HepG2 (cell line): ENCODE results near the gene ABHD10. TPM values are rescaled to one million over a fixed set of nuclear protein-coding genes. Genes with fewer than 3 reads are reported as not detected.

ENCODE experiments used
- ATAC-seq: fragments of 200-7000 bp; cut with Tn5 transposase; 3 replicates; pipeline ENCODE4 v1.9.1; 2020; ENCODE audit warnings: mild to moderate bottlenecking, moderate library complexity
- BruUV-seq: library from RNA; stranded (reverse); fragments of 400-500 nt; replicated peaks from 2 replicates; lab custom pipeline; 2021; lab: Mats Ljungman, UMichigan
- CTCF ChIA-PET: fragments of 300-600 bp; formaldehyde crosslinking; extraction: SDS; loops from one replicate; lab custom pipeline; 2021; ENCODE audit warnings: low total read pairs, inconsistent platforms, low intra/inter-chr PET ratio; lab: Yijun Ruan, JAX
- POLR2A ChIA-PET: fragments of 350-600 bp; sonication (Branson Sonifier 250); formaldehyde crosslinking; loops from one replicate; lab custom pipeline; 2020; ENCODE audit warnings: antibody characterized with exemption, inconsistent platforms; lab: Yijun Ruan, JAX
- DNase-seq: peaks from one replicate; pipeline ENCODE4 v3.0.0-alpha.2; 2015; ENCODE audit warnings: low spot score
- FAIRE-seq: peaks from 3 replicates; lab custom pipeline; 2011; peaks lifted over from hg19 to GRCh38; lab: Jason Lieb, UNC
- H2AFZ ChIP-seq: one replicate; pipeline ENCODE4 v1.6.1; 2011; ENCODE audit warnings: low read length, inconsistent platforms
- H3K27ac ChIP-seq: fragments of 300-600 bp; 3 replicates; pipeline ENCODE4 v1.8.0; 2011; ENCODE audit warnings: mixed run types, mild to moderate bottlenecking, mixed read lengths, low read length, inconsistent platforms; ENCODE audit not compliant: insufficient read depth; ENCODE audit errors: extremely low read length
- H3K27me3 ChIP-seq, 2 experiments: fragments of 200-600 bp in 1 of 2; 2 replicates in 1 of 2; 3 replicates in 1 of 2; pipeline versions ENCODE4 v1.6.0 to v1.8.0; 2011; ENCODE audit warnings: low read length in 2 of 2, mild to moderate bottlenecking in 2 of 2, moderate library complexity in 2 of 2, inconsistent platforms in 1 of 2; ENCODE audit not compliant: insufficient read depth in 2 of 2, control insufficient read depth in 1 of 2
- H3K36me3 ChIP-seq, 2 experiments: fragments of 200-600 bp in 1 of 2; replicated peaks in 1 of 2; 2 replicates in 1 of 2; 3 replicates in 1 of 2; pipeline versions ENCODE4 v1.5.1 to v1.8.0; 2011; ENCODE audit warnings: low read length in 2 of 2, inconsistent platforms in 1 of 2; ENCODE audit not compliant: insufficient read depth in 2 of 2, control insufficient read depth in 1 of 2
- H3K4me1 ChIP-seq: 2 replicates; pipeline ENCODE4 v1.5.1; 2012; ENCODE audit warnings: low read length, inconsistent platforms; ENCODE audit not compliant: insufficient read depth
- H3K4me2 ChIP-seq: 2 replicates; pipeline ENCODE4 v1.6.0; 2011; ENCODE audit warnings: low read depth, low read length, inconsistent platforms
- H3K4me3 ChIP-seq, 3 experiments: fragments of 200-600 bp in 1 of 3; sonication (generic), shearing (Covaris generic) in 1 of 3; replicated peaks in 1 of 3; 2 replicates each; pipeline ENCODE4 v1.5.1; 2011 to 2016; ENCODE audit warnings: low read length in 3 of 3, inconsistent platforms in 2 of 3, low read depth in 2 of 3, mild to moderate bottlenecking in 2 of 3, control low read depth in 1 of 3, mixed read lengths in 1 of 3; ENCODE audit not compliant: insufficient read depth in 1 of 3
- H3K79me2 ChIP-seq: one replicate; pipeline ENCODE4 v1.6.1; 2011; ENCODE audit warnings: low read length, inconsistent platforms; ENCODE audit not compliant: insufficient read depth
- H3K9ac ChIP-seq: 2 replicates; pipeline ENCODE4 v1.6.0; 2011; ENCODE audit warnings: mild to moderate bottlenecking, low read depth, low read length, inconsistent platforms; ENCODE audit not compliant: insufficient read depth
- H3K9me3 ChIP-seq: 2 replicates; pipeline ENCODE4 v1.5.1; 2012; ENCODE audit warnings: mild to moderate bottlenecking, low read length
- H4K20me1 ChIP-seq: 2 replicates; pipeline ENCODE4 v1.6.0; 2011; ENCODE audit warnings: inconsistent platforms, mild to moderate bottlenecking, low read length, moderate library complexity; ENCODE audit not compliant: insufficient read depth
- BORCS8-MEF2B ChIP-seq: sonication (generic); formaldehyde crosslinking; IDR thresholded peaks from 2 replicates; pipeline ENCODE4 v1.8.0; 2022; ENCODE audit warnings: mild to moderate bottlenecking, missing genetic modification reagents
- CEBPB ChIP-seq: IDR thresholded peaks from 2 replicates; pipeline ENCODE4 v1.6.1; 2011; ENCODE audit warnings: low read depth, low read length, improper control_type of control experiment, borderline replicate concordance
- HHEX ChIP-seq: IDR thresholded peaks from 2 replicates; pipeline ENCODE4 v1.6.1; 2016; ENCODE audit warnings: control low read depth
- HNRNPLL ChIP-seq: fragments of 200-400 bp; formaldehyde crosslinking; IDR thresholded peaks from 2 replicates; pipeline ENCODE4 v1.6.1; 2017; ENCODE audit warnings: mild to moderate bottlenecking, low read depth, low read length; ENCODE audit not compliant: poor library complexity, severe bottlenecking
- HOXA3 ChIP-seq: sonication (generic); formaldehyde crosslinking; IDR thresholded peaks from 2 replicates; pipeline ENCODE4 v1.5.0; 2020; ENCODE audit warnings: missing genetic modification reagents
- IKZF1 ChIP-seq: fragments of 450-650 bp; IDR thresholded peaks from 2 replicates; pipeline ENCODE4 v1.7.1; 2016
- ISL2 ChIP-seq: sonication (generic); formaldehyde crosslinking; IDR thresholded peaks from 2 replicates; pipeline ENCODE4 v1.5.0; 2020; ENCODE audit warnings: missing genetic modification reagents
- KLF9 ChIP-seq: IDR thresholded peaks from 2 replicates; pipeline ENCODE4 v1.6.1; 2016; ENCODE audit warnings: low read depth
- MED13 ChIP-seq: sonication (generic); formaldehyde crosslinking; IDR thresholded peaks from 2 replicates; pipeline ENCODE4 v1.5.0; 2020; ENCODE audit warnings: missing genetic modification reagents
- NRL ChIP-seq: sonication (generic); formaldehyde crosslinking; IDR thresholded peaks from 2 replicates; pipeline ENCODE4 v1.5.0; 2020; ENCODE audit warnings: missing genetic modification reagents, mild to moderate bottlenecking, moderate library complexity, borderline replicate concordance
- TOPORS ChIP-seq: sonication (generic); formaldehyde crosslinking; IDR thresholded peaks from 2 replicates; pipeline ENCODE4 v1.8.0; 2023; ENCODE audit warnings: mild to moderate bottlenecking, missing genetic modification reagents
- ZNF292 ChIP-seq: sonication (generic); formaldehyde crosslinking; IDR thresholded peaks from 2 replicates; pipeline ENCODE4 v1.8.1; 2022; ENCODE audit warnings: mild to moderate bottlenecking, low read depth, missing genetic modification reagents, borderline replicate concordance
- ZNF383 ChIP-seq: sonication (generic); formaldehyde crosslinking; IDR thresholded peaks from 2 replicates; pipeline ENCODE4 v1.4.0; 2020; ENCODE audit warnings: missing genetic modification reagents, mild to moderate bottlenecking, borderline replicate concordance
- WGBS: methylation state at CpG from one replicate; pipeline ENCODE4 v1.1.6; 2017; ENCODE audit warnings: low lambda C conversion rate; 5-methylcytosine and 5-hydroxymethylcytosine counted together
- in situ Hi-C: cut with HindIII; loops from 2 replicates; pipeline ENCODE4 v1.10.0; 2017; ENCODE audit warnings: low pct_unique_long_range_greater_than_20kb; ENCODE audit not compliant: extremely low pct_ligation_motif_present
- intact Hi-C: fragments of 100-400 bp; cut with micrococcal nuclease; formaldehyde crosslinking; loops from one replicate; pipeline ENCODE4 v1.10.0; 2022; ENCODE audit not compliant: unreplicated experiment
- polyA plus RNA-seq, 8 experiments: library from polyadenylated mRNA; depleted of rRNA in 3 of 8; stranded (reverse) in 7 of 8; unstranded in 1 of 8; fragments of >200 nt; fragmentation: Illumina TruSeq in 4 of 8; extraction: Trizol in 4 of 8; gene quantifications; 2 replicates each; pipeline versions ENCODE4 v1.2.1 to v1.2.3, GENCODE V29; 2011 to 2016; ENCODE audit warnings: low read depth in 4 of 8, missing spikeins in 1 of 8, mixed read lengths in 1 of 8; ENCODE audit not compliant: insufficient read depth in 1 of 8
- total RNA-seq, 5 experiments: library from RNA; depleted of rRNA; stranded (reverse); fragments of >200 nt; fragmentation: Illumina TruSeq; extraction: Trizol; gene quantifications; 2 replicates each; pipeline ENCODE4 v1.2.3, GENCODE V29; 2016; ENCODE audit warnings: low read depth in 1 of 5
- TF ChIP-seq, protein P1 (sequence below): sonication (generic); formaldehyde crosslinking; IDR thresholded peaks from 2 replicates; pipeline ENCODE4 v1.4.0; 2020; ENCODE audit warnings: missing genetic modification reagents
- TF ChIP-seq, protein P2 (sequence below): IDR thresholded peaks from 2 replicates; pipeline ENCODE4 v1.6.1; 2016; ENCODE audit warnings: missing compliant biosample characterization, missing genetic modification reagents, borderline replicate concordance
- TF ChIP-seq, protein P3 (sequence below): sonication (generic); formaldehyde crosslinking; IDR thresholded peaks from 2 replicates; pipeline ENCODE4 v1.8.0; 2022; ENCODE audit warnings: mild to moderate bottlenecking, missing genetic modification reagents; ENCODE audit not compliant: insufficient replicate concordance

The ABHD10 gene
- total and polyA plus RNA-seq, 2 of the 13 experiments (the other 11 are each of a cell fraction or from before 2014, with no cell fraction given), result 22.8 to 50.2 TPM

GRCh38 chr3:112018712-112019111 lies 39.9 kb downstream of the ABHD10 start:
- H3K79me2 ChIP-seq, result no peaks in the 10 kb centered on the region
- no peak overlapping the region for H3K9ac ChIP-seq
- H3K27me3 ChIP-seq, result 0 out of 5 replicates have a peak, but pooled peaks cover 0 to 5% of the 10 kb centered on the region in 2 experiments
- no peaks in the 10 kb centered on the region for H3K36me3 ChIP-seq
- BruUV-seq, result no TSS peak
- no peak for DNase-seq
- intact Hi-C loops (loop anchor here (10.0 kb wide), 1 partner anchor 444 kb away; no protein-coding TSS in a partner anchor), in situ Hi-C loops (no loop called here)
- POLR2A ChIA-PET, result no interaction called here
- H3K27ac ChIP-seq, result no peak overlapping the region
- 14% methylated on average over 4 of the region's 4 CpGs for WGBS
- no peak overlapping the region for H3K4me3 ChIP-seq
- H2AFZ ChIP-seq, result no peak overlapping the region
- CTCF ChIA-PET, result no interaction called here
- TF ChIP-seq ISL2, result no peak
- TF ChIP-seq, protein P1, sequence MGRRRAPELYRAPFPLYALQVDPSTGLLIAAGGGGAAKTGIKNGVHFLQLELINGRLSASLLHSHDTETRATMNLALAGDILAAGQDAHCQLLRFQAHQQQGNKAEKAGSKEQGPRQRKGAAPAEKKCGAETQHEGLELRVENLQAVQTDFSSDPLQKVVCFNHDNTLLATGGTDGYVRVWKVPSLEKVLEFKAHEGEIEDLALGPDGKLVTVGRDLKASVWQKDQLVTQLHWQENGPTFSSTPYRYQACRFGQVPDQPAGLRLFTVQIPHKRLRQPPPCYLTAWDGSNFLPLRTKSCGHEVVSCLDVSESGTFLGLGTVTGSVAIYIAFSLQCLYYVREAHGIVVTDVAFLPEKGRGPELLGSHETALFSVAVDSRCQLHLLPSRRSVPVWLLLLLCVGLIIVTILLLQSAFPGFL, result no peak
- TF ChIP-seq CEBPB, result peak; percentile 29; the same call in 1 of the 2 replicates
- ATAC-seq, result no peak
- no peaks in the 10 kb centered on the region for H4K20me1 ChIP-seq
- H3K4me1 ChIP-seq, result no peaks in the 10 kb centered on the region; the same call in 1 of the 2 replicates
- no peak for FAIRE-seq
- no peaks in the 10 kb centered on the region for H3K9me3 ChIP-seq
- H3K4me2 ChIP-seq, result no peak overlapping the region

DNA sequence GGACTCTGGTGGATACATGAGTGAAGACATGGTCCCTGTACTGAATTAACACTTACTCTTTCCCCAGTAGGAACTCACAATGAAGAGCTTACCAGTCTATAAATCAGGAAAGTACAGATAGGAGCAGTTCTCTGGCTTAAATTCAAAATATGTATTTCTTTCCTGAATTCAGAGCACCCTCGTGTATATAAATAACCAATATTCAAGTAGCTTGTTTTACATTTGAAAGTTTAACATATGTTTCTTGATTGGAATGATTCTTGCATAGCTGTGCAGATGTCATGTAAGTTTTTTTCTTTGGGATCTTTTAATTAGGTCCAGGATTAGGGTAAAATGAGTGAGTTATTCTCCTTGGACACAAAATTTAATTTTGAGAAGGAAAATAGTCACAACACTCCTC lies 40.9 kb downstream of the ABHD10 start:
- Histone ChIP-seq H3K27ac (no peak overlapping the region), H3K9me3 (no peaks in the 10 kb centered on the region), H3K4me1 (no peaks in the 10 kb centered on the region), H2AFZ (no peak overlapping the region), H3K4me3 (no peak overlapping the region), H4K20me1 (no peaks in the 10 kb centered on the region), H3K27me3 (0 out of 5 replicates have a peak, but pooled peaks cover 0 to 5% of the 10 kb centered on the region in 2 experiments), H3K9ac (no peak overlapping the region)
- CTCF ChIA-PET, result no interaction called here
- no TSS peak for BruUV-seq
- no peak for DNase-seq
- no peak for FAIRE-seq
- in situ Hi-C loops, result no loop called here
- TF ChIP-seq KLF9 (CRISPR knock-in tag) (no peak), TOPORS (no peak), BORCS8-MEF2B (CRISPR knock-in tag) (no peak), HOXA3 (CRISPR knock-in tag) (no peak), ZNF292 (no peak), IKZF1 (no peak), NRL (CRISPR knock-in tag) (no peak), HHEX (CRISPR knock-in tag) (no peak), HNRNPLL (no peak), ZNF383 (CRISPR knock-in tag) (no peak), MED13 (no peak)
- TF ChIP-seq, protein P2, sequence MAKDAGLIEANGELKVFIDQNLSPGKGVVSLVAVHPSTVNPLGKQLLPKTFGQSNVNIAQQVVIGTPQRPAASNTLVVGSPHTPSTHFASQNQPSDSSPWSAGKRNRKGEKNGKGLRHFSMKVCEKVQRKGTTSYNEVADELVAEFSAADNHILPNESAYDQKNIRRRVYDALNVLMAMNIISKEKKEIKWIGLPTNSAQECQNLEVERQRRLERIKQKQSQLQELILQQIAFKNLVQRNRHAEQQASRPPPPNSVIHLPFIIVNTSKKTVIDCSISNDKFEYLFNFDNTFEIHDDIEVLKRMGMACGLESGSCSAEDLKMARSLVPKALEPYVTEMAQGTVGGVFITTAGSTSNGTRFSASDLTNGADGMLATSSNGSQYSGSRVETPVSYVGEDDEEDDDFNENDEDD (CRISPR knock-in tag), result no peak
- TF ChIP-seq, protein P3, sequence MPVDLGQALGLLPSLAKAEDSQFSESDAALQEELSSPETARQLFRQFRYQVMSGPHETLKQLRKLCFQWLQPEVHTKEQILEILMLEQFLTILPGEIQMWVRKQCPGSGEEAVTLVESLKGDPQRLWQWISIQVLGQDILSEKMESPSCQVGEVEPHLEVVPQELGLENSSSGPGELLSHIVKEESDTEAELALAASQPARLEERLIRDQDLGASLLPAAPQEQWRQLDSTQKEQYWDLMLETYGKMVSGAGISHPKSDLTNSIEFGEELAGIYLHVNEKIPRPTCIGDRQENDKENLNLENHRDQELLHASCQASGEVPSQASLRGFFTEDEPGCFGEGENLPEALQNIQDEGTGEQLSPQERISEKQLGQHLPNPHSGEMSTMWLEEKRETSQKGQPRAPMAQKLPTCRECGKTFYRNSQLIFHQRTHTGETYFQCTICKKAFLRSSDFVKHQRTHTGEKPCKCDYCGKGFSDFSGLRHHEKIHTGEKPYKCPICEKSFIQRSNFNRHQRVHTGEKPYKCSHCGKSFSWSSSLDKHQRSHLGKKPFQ (CRISPR knock-in tag), result no peak
- TF ChIP-seq, all 625 proteins: peak for 0
- intact Hi-C loops, result loop anchor here (10.0 kb wide), 1 partner anchor 445 kb away; no protein-coding TSS in a partner anchor
- POLR2A ChIA-PET, result no interaction called here
- no peak for ATAC-seq
- Histone ChIP-seq H3K4me2 (no peak overlapping the region), H3K79me2 (no peaks in the 10 kb centered on the region), H3K36me3 (no peaks in the 10 kb centered on the region)
- 0% methylated on average over 1 of the region's 1 CpG for WGBS
